K562 (cell line): ENCODE data around the gene AHSG. TPM values are rescaled to one million over a fixed set of nuclear protein-coding genes. Genes with fewer than 3 reads are reported as not detected.

Source experiments
- ATAC-seq: fragments of 200-7000 bp; cut with Tn5 transposase; 3 replicates; pipeline ENCODE4 v1.9.1; 2020; ENCODE audit warnings: moderate library complexity
- BruUV-seq: library from RNA; stranded (reverse); fragments of 400-500 nt; replicated peaks from 2 replicates; lab custom pipeline; 2021; lab: Mats Ljungman, UMichigan
- CTCF ChIA-PET: fragments of 300-600 bp; formaldehyde crosslinking; extraction: SDS; loops from one replicate; lab custom pipeline; 2021; ENCODE audit warnings: low intra/inter-chr PET ratio; lab: Yijun Ruan, JAX
- POLR2A ChIA-PET: fragments of 300-600, 350-650 bp; sonication (Branson Sonifier 250); formaldehyde crosslinking; extraction: SDS; loops from one replicate; lab custom pipeline; 2021; ENCODE audit warnings: antibody characterized with exemption, inconsistent platforms; lab: Yijun Ruan, JAX
- DNase-seq, 4 experiments: peaks; one replicate each; pipeline versions ENCODE4 v3.0.0 to v3.0.0-alpha.2; 2011 to 2018; ENCODE audit warnings: low spot score in 3 of 4, mixed read lengths in 3 of 4; ENCODE audit errors: extremely low read depth in 1 of 4
- FAIRE-seq: peaks from 2 replicates; lab custom pipeline; 2011; peaks lifted over from hg19 to GRCh38; lab: Jason Lieb, UNC
- H2AFZ ChIP-seq: 2 replicates; pipeline ENCODE4 v1.6.0; 2011; ENCODE audit warnings: low read depth, low read length, control low read depth, inconsistent platforms
- H3K27ac ChIP-seq: fragments of 200-600 bp; 3 replicates; pipeline ENCODE4 v1.8.0; 2011; ENCODE audit warnings: low read depth, mild to moderate bottlenecking, control low read depth, inconsistent platforms, low read length, moderate library complexity, mixed read lengths; ENCODE audit errors: extremely low read depth
- H3K27me3 ChIP-seq, 2 experiments: fragments of 300-600 bp in 1 of 2; 2 replicates in 1 of 2; 3 replicates in 1 of 2; pipeline versions ENCODE4 v1.6.0 to v1.8.0; 2011; ENCODE audit warnings: inconsistent platforms in 2 of 2, low read length in 2 of 2, mild to moderate bottlenecking in 1 of 2, mixed read lengths in 1 of 2, moderate library complexity in 1 of 2; ENCODE audit not compliant: control insufficient read depth in 2 of 2, insufficient read depth in 2 of 2
- H3K36me3 ChIP-seq: fragments of 300-600 bp; 3 replicates; pipeline ENCODE4 v1.8.0; 2011; ENCODE audit warnings: mild to moderate bottlenecking, low read length, inconsistent platforms; ENCODE audit not compliant: control insufficient read depth, insufficient read depth
- H3K4me1 ChIP-seq, 2 experiments: fragments of 200-600 bp in 1 of 2; replicated peaks in 1 of 2; 2 replicates in 1 of 2; 3 replicates in 1 of 2; pipeline versions ENCODE4 v1.5.1 to v1.8.0; 2011; ENCODE audit warnings: inconsistent platforms in 2 of 2, low read length in 2 of 2, mild to moderate bottlenecking in 1 of 2, mixed read lengths in 1 of 2, moderate library complexity in 1 of 2; ENCODE audit not compliant: control insufficient read depth in 2 of 2, insufficient read depth in 2 of 2
- H3K4me2 ChIP-seq: 2 replicates; pipeline ENCODE4 v1.6.1; 2011; ENCODE audit warnings: low read length, control low read depth, inconsistent platforms, mixed read lengths; ENCODE audit not compliant: insufficient read depth
- H3K4me3 ChIP-seq: fragments of 200-600 bp; sonication (generic), shearing (Covaris generic); 2 replicates; pipeline ENCODE4 v1.5.1; 2016; ENCODE audit warnings: control low read depth, inconsistent platforms
- H3K79me2 ChIP-seq: fragments of 200-600 bp; 3 replicates; pipeline ENCODE4 v1.8.0; 2011; ENCODE audit warnings: low read length, inconsistent platforms; ENCODE audit not compliant: control insufficient read depth, insufficient read depth
- H3K9ac ChIP-seq, 2 experiments: 2 replicates each; pipeline versions ENCODE4 v1.6.0 to v1.6.1; 2011; ENCODE audit warnings: low read depth in 2 of 2, low read length in 2 of 2, control low read depth in 1 of 2, inconsistent platforms in 1 of 2, mild to moderate bottlenecking in 1 of 2, mixed read lengths in 1 of 2; ENCODE audit not compliant: insufficient read depth in 1 of 2
- H3K9me1 ChIP-seq: one replicate; pipeline ENCODE4 v1.6.0; 2011; ENCODE audit warnings: inconsistent platforms, mild to moderate bottlenecking, low read length, moderate library complexity; ENCODE audit not compliant: control insufficient read depth, insufficient read depth
- H3K9me3 ChIP-seq: replicated peaks from 2 replicates; pipeline ENCODE4 v1.5.1; 2011; ENCODE audit warnings: low read depth, low read length, inconsistent platforms; ENCODE audit not compliant: control insufficient read depth, insufficient read depth
- H4K20me1 ChIP-seq: replicated peaks from 2 replicates; pipeline ENCODE4 v1.6.1; 2011; ENCODE audit warnings: low read length, inconsistent platforms, mixed read lengths; ENCODE audit not compliant: control insufficient read depth, insufficient read depth
- ATF1 ChIP-seq, 2 experiments: fragments of 450-650 bp in 1 of 2; IDR thresholded peaks; 2 replicates each; pipeline ENCODE4 v1.6.1; 2016; ENCODE audit warnings: missing compliant biosample characterization in 1 of 2, missing genetic modification characterization in 1 of 2
- CHD1 ChIP-seq: fragments of 200-600 bp; sonication (generic); IDR thresholded peaks from one replicate; pipeline ENCODE4 v1.6.1; 2012; ENCODE audit warnings: mild to moderate bottlenecking, moderate library complexity, low read length, inconsistent platforms
- FOXO4 ChIP-seq: fragments of 450-650 bp; formaldehyde crosslinking; IDR thresholded peaks from 2 replicates; pipeline ENCODE4 v1.4.0; 2020; ENCODE audit warnings: mild to moderate bottlenecking, moderate library complexity
- GTF2E2 ChIP-seq: fragments of 200-800 bp; sonication (Bioruptor generic); IDR thresholded peaks from 2 replicates; pipeline ENCODE4 v1.6.1; 2016; ENCODE audit warnings: missing genetic modification characterization, missing compliant biosample characterization
- L3MBTL2 ChIP-seq: fragments of 450-650 bp; IDR thresholded peaks from 2 replicates; pipeline ENCODE4 v1.6.1; 2016; ENCODE audit warnings: mild to moderate bottlenecking, moderate library complexity
- MTA2 ChIP-seq: fragments of 450-650 bp; IDR thresholded peaks from 2 replicates; pipeline ENCODE4 v1.6.1; 2016; ENCODE audit warnings: low read depth
- SP1 ChIP-seq: sonication (generic); formaldehyde crosslinking; IDR thresholded peaks from 2 replicates; pipeline ENCODE4 v1.8.1; 2022; ENCODE audit warnings: mild to moderate bottlenecking, missing genetic modification reagents
- STAG1 ChIP-seq: sonication (generic); formaldehyde crosslinking; IDR thresholded peaks from 2 replicates; pipeline ENCODE4 v1.5.0; 2020; ENCODE audit warnings: missing genetic modification reagents, borderline replicate concordance
- YY1 ChIP-seq, 3 experiments: IDR thresholded peaks; 2 replicates each; pipeline ENCODE4 v1.6.1; 2011; ENCODE audit warnings: low read length in 2 of 3, mild to moderate bottlenecking in 2 of 3, moderate library complexity in 2 of 3, borderline replicate concordance in 1 of 3, control low read depth in 1 of 3, low read depth in 1 of 3; ENCODE audit not compliant: insufficient read depth in 3 of 3, insufficient replicate concordance in 2 of 3, control insufficient read depth in 1 of 3, insufficient read length in 1 of 3; ENCODE audit errors: extremely low read depth in 1 of 3
- ZBTB33 ChIP-seq: sonication (generic); formaldehyde crosslinking; IDR thresholded peaks from 2 replicates; pipeline ENCODE4 v1.8.1; 2023; ENCODE audit warnings: mild to moderate bottlenecking, missing genetic modification reagents
- ZNF324 ChIP-seq: fragments of 250-450 bp; sonication (Bioruptor Pico); IDR thresholded peaks from 2 replicates; pipeline ENCODE4 v1.4.0; 2020; ENCODE audit warnings: mild to moderate bottlenecking
- ZNF444 ChIP-seq: fragments of 250-450 bp; sonication (Bioruptor Pico); IDR thresholded peaks from 2 replicates; pipeline ENCODE4 v1.4.0; 2020; ENCODE audit warnings: mild to moderate bottlenecking, moderate library complexity
- WGBS: fragments of 100-300 bp; shearing (Covaris generic); methylation state at CpG from one replicate; pipeline ENCODE4 v1.1.6; 2016; ENCODE audit warnings: low coverage, mixed read lengths; ENCODE audit not compliant: insufficient coverage; ENCODE audit errors: missing lambda C conversion rate; 5-methylcytosine and 5-hydroxymethylcytosine counted together
- in situ Hi-C: fragments of 300-500 bp; cut with MboI; formaldehyde crosslinking; loops from 4 replicates; pipeline ENCODE4 v1.15.0; 2018; ENCODE audit warnings: inconsistent platforms, mixed read lengths
- intact Hi-C: fragments of 100-400 bp; cut with micrococcal nuclease; formaldehyde crosslinking; loops from 2 replicates; pipeline ENCODE4 v1.14.2; 2022
- polyA plus RNA-seq, 8 experiments: library from polyadenylated mRNA; depleted of rRNA in 4 of 8; stranded (reverse) in 5 of 8; unstranded in 3 of 8; fragments of >200 nt; fragmentation: Nextera tagmentation in 2 of 8; fragmentation: Illumina TruSeq in 1 of 8; extraction: Ambion mirVana in 2 of 8; extraction: Trizol in 1 of 8; gene quantifications; 2 replicates each; pipeline versions ENCODE4 v1.2.1 to v1.2.3, GENCODE V29; 2011 to 2014; ENCODE audit warnings: inconsistent platforms in 1 of 8, missing spikeins in 1 of 8
- total RNA-seq, 7 experiments: library from RNA; depleted of rRNA in 6 of 7; stranded (reverse); fragments of >200 nt in 6 of 7; fragmentation: Illumina TruSeq in 2 of 7; extraction: Trizol in 2 of 7; gene quantifications; 2 replicates each; pipeline versions ENCODE4 v1.2.1 to v1.2.3, GENCODE V29; 2011 to 2021; ENCODE audit warnings: low replicate concordance in 1 of 7
- TF ChIP-seq, protein P1 (sequence below): fragments of 450-650 bp; IDR thresholded peaks from 2 replicates; pipeline ENCODE4 v1.6.1; 2017; ENCODE audit warnings: antibody characterized with exemption

Gene AHSG
- total and polyA plus RNA-seq, 9 of the 15 experiments (the other 6 are each of a cell fraction or from before 2014, with no cell fraction given) = 0.69 TPM; not detected in 8

GRCh38 chr3:186617036-186617946, 4.4 kb downstream of the AHSG start:
- Histone ChIP-seq H3K4me1 (peaks cover 3 to 10% of the 10 kb centered on the region in 2 experiments; a peak in 3 of 5 replicates), H3K36me3 (no peaks in the 10 kb centered on the region), H2AFZ (peak overlapping the region; percentile 83), H3K9me3 (0 out of 2 replicates have a peak, but pooled peaks cover 1% of the 10 kb centered on the region), H3K9me1 (no peaks in the 10 kb centered on the region), H3K27me3 (peaks cover 10 to 61% of the 10 kb centered on the region in 2 experiments; a peak in 4 of 5 replicates), H3K9ac (peak overlapping the region in 1 of 2 experiments; percentile 18; a peak in 1 of 4 replicates), H3K4me2 (peak overlapping the region; percentile 73), H3K27ac (no peak overlapping the region), H3K4me3 (peak overlapping the region; percentile 15; the same call in 1 of the 2 replicates), H4K20me1 (no peaks in the 10 kb centered on the region), H3K79me2 (no peaks in the 10 kb centered on the region)
- POLR2A ChIA-PET = interaction anchor here (0.6 to 4.2 kb wide), 5 partner anchors 9 to 189 kb away, joined by 3 to 41 read pairs (median 5); partner anchors contain the start of gene EIF4A2
- CTCF ChIA-PET = interaction anchor here (0.6 to 1.5 kb wide), 4 partner anchors 28 to 634 kb away, joined by 3 to 12 read pairs (median 3); no protein-coding TSS in a partner anchor
- intact Hi-C loops = loop anchor here (1.0 to 10.0 kb wide), 5 partner anchors 35 to 548 kb away; partner anchors contain the start of gene CRYGS
- FAIRE-seq (peak; percentile 89), ATAC-seq (peak; percentile 98), DNase-seq (peak; percentile 75 to 85 (median 82))
- no TSS peak for BruUV-seq
- 17% methylated on average over 29 of the region's 31 CpGs for WGBS
- in situ Hi-C loops = loop anchor here (5.0 to 10.0 kb wide), 2 partner anchors 138 to 200 kb away; no protein-coding TSS in a partner anchor
- TF ChIP-seq ATF1 (CRISPR knock-in tag; IDR thresholded peaks at IDR 0.05) (no peak), ATF1 (tag; IDR thresholded peaks at IDR 0.05) (0 out of 2 replicates have a peak, but pooled peaks have one; percentile 14), ZNF444 (CRISPR knock-in tag) (no peak), MTA2 (no peak), CHD1 (no peak), ZBTB33 (peak; percentile 41; the same call in 1 of the 2 replicates), L3MBTL2 (0 out of 2 replicates have a peak, but pooled peaks have one; percentile 23), ZNF324 (CRISPR knock-in tag) (no peak), STAG1 (CRISPR knock-in tag) (peak; percentile 65; the same call in 1 of the 2 replicates), FOXO4 (CRISPR knock-in tag) (no peak), GTF2E2 (tag) (no peak), YY1 (IDR thresholded peaks at IDR 0.05; ENCODE audit: borderline replicate concordance in 1 of 3, control insufficient read depth in 1 of 3, extremely low read depth in 1 of 3, insufficient read depth in 3 of 3, insufficient read length in 1 of 3, insufficient replicate concordance in 2 of 3, low read depth in 1 of 3, low read length in 2 of 3) (peak in 2 of 3 experiments; percentile 69 to 70), SP1 (CRISPR knock-in tag) (0 out of 2 replicates have a peak, but pooled peaks have one; percentile 37)
- TF ChIP-seq, protein P1, sequence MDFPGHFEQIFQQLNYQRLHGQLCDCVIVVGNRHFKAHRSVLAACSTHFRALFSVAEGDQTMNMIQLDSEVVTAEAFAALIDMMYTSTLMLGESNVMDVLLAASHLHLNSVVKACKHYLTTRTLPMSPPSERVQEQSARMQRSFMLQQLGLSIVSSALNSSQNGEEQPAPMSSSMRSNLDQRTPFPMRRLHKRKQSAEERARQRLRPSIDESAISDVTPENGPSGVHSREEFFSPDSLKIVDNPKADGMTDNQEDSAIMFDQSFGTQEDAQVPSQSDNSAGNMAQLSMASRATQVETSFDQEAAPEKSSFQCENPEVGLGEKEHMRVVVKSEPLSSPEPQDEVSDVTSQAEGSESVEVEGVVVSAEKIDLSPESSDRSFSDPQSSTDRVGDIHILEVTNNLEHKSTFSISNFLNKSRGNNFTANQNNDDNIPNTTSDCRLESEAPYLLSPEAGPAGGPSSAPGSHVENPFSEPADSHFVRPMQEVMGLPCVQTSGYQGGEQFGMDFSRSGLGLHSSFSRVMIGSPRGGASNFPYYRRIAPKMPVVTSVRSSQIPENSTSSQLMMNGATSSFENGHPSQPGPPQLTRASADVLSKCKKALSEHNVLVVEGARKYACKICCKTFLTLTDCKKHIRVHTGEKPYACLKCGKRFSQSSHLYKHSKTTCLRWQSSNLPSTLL = no peak
